ENCODE data around the gene ABHD16B. TPM values are rescaled to one million over a fixed set of nuclear protein-coding genes. Genes with fewer than 3 reads are reported as not detected.

ABHD16B gene
- total RNA-seq, 4 donors from 2014 or later = not detected

DNA sequence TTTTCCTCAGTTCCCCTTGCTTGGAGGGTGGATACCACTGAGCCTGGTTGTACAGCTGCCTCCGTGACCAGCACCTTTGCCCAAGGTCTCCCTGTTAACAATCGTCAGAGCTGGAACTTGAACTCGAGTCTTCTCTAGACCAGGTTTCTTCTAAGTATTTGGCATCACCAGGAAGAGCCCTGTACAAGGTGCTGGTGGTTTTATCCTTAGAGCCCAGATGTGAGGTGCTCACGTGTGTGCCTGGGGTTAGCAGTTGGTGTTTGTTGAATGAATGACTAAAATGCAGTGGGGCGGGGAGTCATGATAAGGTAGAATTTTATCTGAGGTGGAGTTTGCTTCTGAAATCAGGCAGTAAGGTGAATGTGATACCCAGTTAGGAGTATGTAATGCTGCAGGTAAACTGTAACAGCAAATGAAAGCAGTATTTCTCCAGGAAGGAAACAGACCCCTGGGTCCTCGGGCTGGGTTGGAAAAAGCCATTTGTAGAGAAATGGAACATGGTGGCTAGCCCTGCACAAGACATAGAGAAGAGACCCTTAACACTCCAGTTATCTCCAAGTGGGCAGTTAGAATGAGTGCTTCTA is 36.8 kb downstream of the ABHD16B start:
- Histone ChIP-seq H3K27me3 (no peaks in the 10 kb centered on the region), H3K4me3 (no peak overlapping the region), H3K9me3 (no peaks in the 10 kb centered on the region), H3K36me3 (peaks cover 0 to 6% (median 0%) of the 10 kb centered on the region in 3 donors), H3K27ac (peak overlapping the region in 1 of 4 donors; percentile 28), H3K4me1 (peaks cover 3 to 59% (median 14%) of the 10 kb centered on the region in 4 donors)
- DNase-seq = no peak
- TF ChIP-seq, protein P1, sequence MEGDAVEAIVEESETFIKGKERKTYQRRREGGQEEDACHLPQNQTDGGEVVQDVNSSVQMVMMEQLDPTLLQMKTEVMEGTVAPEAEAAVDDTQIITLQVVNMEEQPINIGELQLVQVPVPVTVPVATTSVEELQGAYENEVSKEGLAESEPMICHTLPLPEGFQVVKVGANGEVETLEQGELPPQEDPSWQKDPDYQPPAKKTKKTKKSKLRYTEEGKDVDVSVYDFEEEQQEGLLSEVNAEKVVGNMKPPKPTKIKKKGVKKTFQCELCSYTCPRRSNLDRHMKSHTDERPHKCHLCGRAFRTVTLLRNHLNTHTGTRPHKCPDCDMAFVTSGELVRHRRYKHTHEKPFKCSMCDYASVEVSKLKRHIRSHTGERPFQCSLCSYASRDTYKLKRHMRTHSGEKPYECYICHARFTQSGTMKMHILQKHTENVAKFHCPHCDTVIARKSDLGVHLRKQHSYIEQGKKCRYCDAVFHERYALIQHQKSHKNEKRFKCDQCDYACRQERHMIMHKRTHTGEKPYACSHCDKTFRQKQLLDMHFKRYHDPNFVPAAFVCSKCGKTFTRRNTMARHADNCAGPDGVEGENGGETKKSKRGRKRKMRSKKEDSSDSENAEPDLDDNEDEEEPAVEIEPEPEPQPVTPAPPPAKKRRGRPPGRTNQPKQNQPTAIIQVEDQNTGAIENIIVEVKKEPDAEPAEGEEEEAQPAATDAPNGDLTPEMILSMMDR (IDR thresholded peaks at IDR 0.05) = no peak
- no peak for TF ChIP-seq POLR2A (IDR thresholded peaks at IDR 0.05)

DNA sequence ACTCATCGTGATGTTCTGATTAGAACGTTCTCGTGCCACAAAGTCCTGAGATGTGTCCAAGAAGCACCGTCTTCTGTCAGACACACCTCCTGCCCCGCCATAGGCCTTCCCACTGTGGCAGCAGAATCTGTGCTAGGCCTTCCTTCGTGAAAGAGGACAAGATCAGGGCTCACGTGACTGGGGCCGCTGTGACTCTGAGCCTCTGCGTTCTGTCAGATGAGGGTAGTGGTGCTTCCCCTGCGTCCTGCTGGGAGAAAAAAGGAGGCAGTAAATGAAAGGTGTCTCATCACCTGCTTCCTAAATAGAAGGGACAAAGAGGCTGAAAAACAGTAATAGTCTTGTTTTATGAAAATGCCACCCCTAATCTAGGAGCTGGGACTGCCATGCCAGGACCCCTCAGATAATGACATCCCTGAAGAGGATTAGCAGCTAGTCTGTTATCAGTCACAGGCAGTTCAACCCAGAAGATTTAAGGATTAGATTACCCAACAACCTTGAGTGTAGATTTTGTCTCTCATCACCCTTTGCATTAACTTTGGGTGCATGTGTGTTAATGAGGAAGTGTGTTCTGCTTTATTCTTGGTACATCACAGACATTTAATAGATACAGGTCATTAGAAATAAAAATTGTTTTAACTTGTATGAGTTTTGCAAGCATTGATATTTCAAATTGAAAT is 37.7 kb downstream of the ABHD16B start:
- Histone ChIP-seq H3K4me3 (no peak overlapping the region), H3K9me3 (no peaks in the 10 kb centered on the region), H3K27me3 (no peaks in the 10 kb centered on the region), H3K27ac (no peak overlapping the region), H3K36me3 (peaks cover 0 to 6% (median 0%) of the 10 kb centered on the region in 3 donors), H3K4me1 (peaks cover 3 to 64% (median 15%) of the 10 kb centered on the region in 4 donors)
- DNase-seq = no peak
- TF ChIP-seq POLR2A (IDR thresholded peaks at IDR 0.05) = no peak
- TF ChIP-seq, protein P1 (IDR thresholded peaks at IDR 0.05) = no peak

DNA sequence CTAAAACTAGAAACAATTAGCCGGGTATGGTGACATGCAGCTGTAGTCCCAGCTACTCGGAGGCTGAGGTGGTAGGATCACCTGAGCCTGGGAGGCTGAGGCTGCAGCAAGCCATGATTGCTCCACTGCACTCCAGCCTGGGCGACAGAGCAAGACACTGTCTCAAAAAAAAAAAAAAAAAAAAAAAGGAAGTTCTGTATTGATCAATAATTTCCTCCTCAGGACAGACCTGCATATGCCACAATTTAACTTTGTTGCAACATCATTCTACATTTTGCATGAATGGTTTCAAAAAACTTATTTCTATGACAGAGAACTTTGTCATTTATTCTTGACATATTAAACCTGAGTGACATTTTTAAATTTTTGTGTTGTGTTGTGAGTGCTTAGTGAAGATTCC is 39.1 kb downstream of the ABHD16B start:
- TF ChIP-seq, protein P1 (IDR thresholded peaks at IDR 0.05) = no peak
- TF ChIP-seq POLR2A (IDR thresholded peaks at IDR 0.05) = no peak

DNA sequence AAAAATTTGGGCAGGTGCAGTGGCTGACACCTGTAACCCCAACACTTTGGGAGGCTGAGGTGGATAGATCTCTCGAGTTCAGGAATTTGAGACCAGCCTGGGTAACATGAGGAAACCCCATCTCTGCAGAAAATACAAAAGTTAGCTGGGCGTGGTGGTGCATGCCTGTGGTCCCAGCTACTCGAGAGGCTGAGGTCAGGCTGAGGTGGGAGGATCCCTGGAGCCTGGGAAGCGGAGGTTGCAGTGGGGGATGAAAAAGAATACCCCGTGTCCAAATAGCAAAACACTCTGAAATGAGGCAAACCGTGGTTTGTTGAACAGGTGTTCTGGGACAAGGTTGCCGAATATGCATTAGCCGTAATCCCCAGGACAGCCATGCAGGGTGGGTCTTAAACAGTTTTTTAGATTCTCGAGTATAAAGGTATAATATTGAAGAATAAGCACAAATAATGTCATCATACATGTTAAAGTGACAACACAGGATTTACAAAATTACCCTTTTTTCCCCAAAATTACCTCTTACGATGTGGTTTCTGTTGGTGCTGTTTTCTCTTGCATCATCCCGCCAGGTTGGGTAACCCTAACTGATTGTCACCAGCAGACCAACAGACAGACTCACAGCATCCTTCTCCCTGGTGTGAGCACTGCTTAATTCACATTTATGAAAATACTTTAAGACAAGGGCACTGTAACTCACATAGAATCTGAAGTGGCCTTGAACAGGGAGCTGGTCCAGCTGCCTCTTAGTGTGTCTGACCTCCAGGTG is 42.7 kb downstream of the ABHD16B start:
- peaks cover 0 to 52% (median 12%) of the 10 kb centered on the region in 4 donors for H3K4me1 ChIP-seq
- DNase-seq = no peak
- no peak overlapping the region for H3K4me3 ChIP-seq

More for the DNA sequence above, 39.1 kb downstream of the ABHD16B start:
- H3K4me1 ChIP-seq = peaks cover 3 to 59% (median 15%) of the 10 kb centered on the region in 4 donors
- no peaks in the 10 kb centered on the region for H3K27me3 ChIP-seq
- peaks cover 0 to 6% (median 0%) of the 10 kb centered on the region in 3 donors for H3K36me3 ChIP-seq
- no peaks in the 10 kb centered on the region for H3K9me3 ChIP-seq
- no peak overlapping the region for H3K4me3 ChIP-seq
- peak overlapping the region in 1 of 4 donors; percentile 14 for H3K27ac ChIP-seq
- no peak for DNase-seq

More for the DNA sequence above, 42.7 kb downstream of the ABHD16B start:
- TF ChIP-seq, protein P1 (IDR thresholded peaks at IDR 0.05) = no peak
- no peak for TF ChIP-seq POLR2A (IDR thresholded peaks at IDR 0.05)
- H3K27me3 ChIP-seq = no peaks in the 10 kb centered on the region
- no peaks in the 10 kb centered on the region for H3K9me3 ChIP-seq
- H3K36me3 ChIP-seq = peaks cover 0 to 6% (median 0%) of the 10 kb centered on the region in 3 donors
- H3K27ac ChIP-seq = peak overlapping the region in 1 of 4 donors; percentile 35

All from Peyer's patch (tissue), 4 donors.